ENCODE data around the gene SLC5A4. TPM values are rescaled to one million over a fixed set of nuclear protein-coding genes. Genes with fewer than 3 reads are reported as not detected.

SLC5A4 gene
- total RNA-seq, 1 donor, result not detected

DNA sequence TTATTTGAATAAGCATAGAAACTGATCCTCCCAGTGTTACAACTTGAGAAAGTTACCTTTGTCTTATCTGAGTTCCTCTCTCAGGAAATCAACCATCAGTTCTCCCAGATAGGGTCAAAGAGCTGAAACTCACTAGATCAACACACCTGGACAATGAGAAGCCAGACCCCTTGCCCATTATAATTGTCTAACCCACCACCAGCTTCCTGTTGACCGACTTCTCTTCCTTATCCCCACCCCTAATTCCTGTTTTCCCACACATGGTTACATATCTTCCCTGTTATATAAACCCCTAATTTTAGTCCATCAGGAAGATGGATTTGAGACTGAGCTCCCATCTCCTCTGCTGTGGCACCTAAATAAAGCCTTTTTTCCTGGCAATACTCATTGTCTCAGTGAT lies 6.9 kb downstream of the SLC5A4 start:
- Histone ChIP-seq H3K9me3 (ENCODE audit: low read depth, low read length) (no peaks in the 10 kb centered on the region), H3K27me3 (ENCODE audit: insufficient read depth, low read length) (no peaks in the 10 kb centered on the region), H3K4me1 (ENCODE audit: insufficient read depth, low read length) (no peaks in the 10 kb centered on the region), H3K4me3 (ENCODE audit: low read length) (no peak overlapping the region)

DNA sequence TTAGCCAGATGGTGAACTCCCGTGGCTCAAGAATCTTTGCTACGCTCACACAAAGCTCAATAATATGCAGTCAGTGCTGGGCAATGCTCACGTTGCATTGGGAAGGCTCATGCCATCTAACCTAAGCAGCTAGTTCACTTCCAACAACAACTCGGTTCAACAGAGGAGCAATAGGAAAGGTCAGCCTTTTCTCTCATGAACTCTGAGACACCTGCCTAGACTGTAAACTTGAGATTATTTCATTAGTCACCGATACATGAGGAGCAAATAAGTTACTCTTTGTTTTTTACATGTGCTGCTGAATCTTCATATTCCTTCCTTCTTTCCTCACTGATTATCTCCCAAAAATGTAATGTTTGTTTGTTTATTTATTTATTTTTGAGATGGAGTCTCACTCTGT lies 9.0 kb downstream of the SLC5A4 start:
- Histone ChIP-seq H3K4me1 (ENCODE audit: insufficient read depth, low read length) (no peaks in the 10 kb centered on the region), H3K9me3 (ENCODE audit: low read depth, low read length) (no peaks in the 10 kb centered on the region), H3K4me3 (ENCODE audit: low read length) (no peak overlapping the region), H3K27me3 (ENCODE audit: insufficient read depth, low read length) (no peaks in the 10 kb centered on the region)

DNA sequence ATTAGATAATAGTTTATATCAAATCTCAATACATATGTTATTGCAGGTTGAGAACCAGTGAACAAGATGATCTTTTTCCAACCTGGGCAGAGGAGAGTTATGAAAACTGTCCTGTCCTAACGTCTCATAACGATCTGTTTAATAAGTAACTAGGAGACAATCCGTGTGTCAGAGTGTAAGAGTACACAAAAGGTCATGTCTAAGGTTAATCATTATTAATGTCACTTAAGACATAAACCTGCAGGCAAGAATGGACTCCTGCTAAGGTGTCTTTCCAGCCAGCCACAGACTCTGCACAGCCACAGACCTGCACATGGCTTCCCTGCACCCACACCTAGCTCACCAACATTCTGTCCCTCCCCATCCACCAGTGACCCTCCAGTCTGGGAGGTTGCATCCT lies 10.1 kb downstream of the SLC5A4 start:
- Histone ChIP-seq H3K27me3 (ENCODE audit: insufficient read depth, low read length) (no peaks in the 10 kb centered on the region), H3K4me1 (ENCODE audit: insufficient read depth, low read length) (no peaks in the 10 kb centered on the region), H3K9me3 (ENCODE audit: low read depth, low read length) (no peaks in the 10 kb centered on the region), H3K4me3 (ENCODE audit: low read length) (no peak overlapping the region)

DNA sequence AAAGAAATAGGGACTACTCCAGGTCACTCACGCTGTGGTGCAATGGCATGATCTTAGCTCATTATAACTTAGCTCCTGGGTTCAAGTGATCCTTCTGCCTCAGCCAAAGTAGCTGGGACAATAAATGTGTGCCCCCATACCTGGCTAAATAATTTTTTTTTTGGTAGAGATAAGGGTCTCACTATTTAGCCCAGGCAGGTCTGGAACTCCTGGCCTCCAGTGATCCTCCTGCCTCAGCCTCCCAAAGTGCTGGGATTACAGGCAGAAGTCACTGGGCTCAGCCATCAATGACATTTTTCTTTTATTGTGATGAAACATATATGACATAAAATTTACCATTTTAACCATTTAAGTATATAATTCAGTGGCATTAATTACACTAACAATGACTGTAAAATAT lies 10.6 kb downstream of the SLC5A4 start:
- no peaks in the 10 kb centered on the region for H3K4me1 ChIP-seq (ENCODE audit: insufficient read depth, low read length)
- H3K9me3 ChIP-seq (ENCODE audit: low read depth, low read length), result no peaks in the 10 kb centered on the region
- no peak overlapping the region for H3K4me3 ChIP-seq (ENCODE audit: low read length)
- H3K27me3 ChIP-seq (ENCODE audit: insufficient read depth, low read length), result no peaks in the 10 kb centered on the region

DNA sequence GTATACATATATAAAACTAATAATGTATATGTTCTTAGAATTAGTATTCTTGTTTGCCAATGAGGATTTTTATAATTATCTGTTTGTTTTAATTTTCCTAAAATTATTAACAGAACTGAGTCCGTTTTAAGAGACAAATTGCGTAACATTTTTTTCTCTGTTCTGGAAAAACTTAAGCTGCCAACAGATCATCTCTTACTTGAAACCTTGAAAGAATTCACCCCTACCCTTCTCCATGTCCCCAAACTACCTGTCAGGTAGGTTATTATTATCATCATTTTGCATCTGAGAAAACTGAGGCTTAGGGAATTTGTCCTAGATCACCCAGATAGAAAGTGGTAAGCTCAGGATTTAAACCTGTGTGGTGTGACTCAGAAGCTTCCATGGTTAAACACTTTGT lies 14.7 kb downstream of the SLC5A4 start:
- Histone ChIP-seq H3K4me1 (ENCODE audit: insufficient read depth, low read length) (no peaks in the 10 kb centered on the region), H3K9me3 (ENCODE audit: low read depth, low read length) (no peaks in the 10 kb centered on the region), H3K27me3 (ENCODE audit: insufficient read depth, low read length) (no peaks in the 10 kb centered on the region), H3K4me3 (ENCODE audit: low read length) (no peak overlapping the region)

DNA sequence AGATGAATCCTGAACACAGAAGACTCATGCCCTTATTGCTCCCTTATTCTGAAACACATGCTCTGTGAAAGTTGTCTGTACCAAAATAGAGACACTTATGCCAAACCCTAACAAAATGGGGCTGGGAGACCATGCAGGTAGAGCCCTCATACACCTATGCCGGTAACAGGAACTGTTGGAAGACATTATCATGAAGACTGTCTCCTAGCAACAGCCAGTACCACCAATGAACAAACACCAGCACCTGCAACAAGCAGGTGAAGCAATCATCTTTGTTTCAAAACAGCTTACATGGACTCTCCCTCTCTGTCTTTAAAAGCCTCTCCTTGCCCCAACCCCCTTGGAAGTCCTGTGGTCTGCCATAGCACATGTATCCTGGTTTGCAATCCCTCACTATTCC lies 17.2 kb downstream of the SLC5A4 start:
- H3K4me1 ChIP-seq (ENCODE audit: insufficient read depth, low read length), result peaks cover 2% of the 10 kb centered on the region
- H3K27me3 ChIP-seq (ENCODE audit: insufficient read depth, low read length), result no peaks in the 10 kb centered on the region
- no peaks in the 10 kb centered on the region for H3K9me3 ChIP-seq (ENCODE audit: low read depth, low read length)
- no peak overlapping the region for H3K4me3 ChIP-seq (ENCODE audit: low read length)

DNA sequence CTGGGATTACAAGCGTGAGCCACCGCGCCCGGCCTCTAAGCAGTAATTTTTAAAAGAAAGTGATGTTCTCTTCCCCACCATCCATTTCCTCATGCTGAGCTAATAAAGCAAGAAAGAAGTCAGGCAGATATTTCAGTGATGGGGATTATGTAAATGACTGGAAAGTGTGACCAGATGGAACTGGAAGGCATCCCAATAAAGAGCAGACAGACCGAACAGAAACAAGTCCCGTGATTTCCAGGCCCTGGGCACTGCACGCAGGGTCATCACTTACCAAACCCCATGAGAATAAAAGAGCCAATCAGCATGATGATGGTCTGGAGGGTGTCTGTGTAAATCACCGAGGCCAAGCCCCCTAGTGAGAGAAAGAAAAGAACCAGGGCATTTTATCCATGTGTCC lies 18.2 kb downstream of the SLC5A4 start:
- Histone ChIP-seq H3K4me3 (ENCODE audit: low read length) (no peak overlapping the region), H3K4me1 (ENCODE audit: insufficient read depth, low read length) (peaks cover 10% of the 10 kb centered on the region), H3K9me3 (ENCODE audit: low read depth, low read length) (no peaks in the 10 kb centered on the region), H3K27me3 (ENCODE audit: insufficient read depth, low read length) (no peaks in the 10 kb centered on the region)

DNA sequence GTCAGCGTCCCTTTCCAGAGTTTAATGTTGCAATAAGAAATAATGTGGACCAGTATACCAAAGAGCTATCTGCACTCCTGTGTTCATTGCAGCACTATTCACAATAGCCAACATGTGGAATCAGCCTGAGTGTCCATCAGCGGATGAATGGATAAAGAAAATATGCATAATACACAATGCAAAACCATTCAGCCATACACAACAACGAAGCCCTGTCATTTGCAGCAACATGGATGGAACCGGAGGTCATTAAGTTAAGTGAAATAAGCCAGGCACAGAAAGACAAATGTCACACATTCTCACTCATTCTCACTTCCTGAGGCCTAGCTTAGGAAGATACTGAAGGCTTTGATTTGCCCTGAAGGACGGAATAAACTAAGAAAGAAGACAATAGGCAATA lies 22.1 kb downstream of the SLC5A4 start:
- Histone ChIP-seq H3K27me3 (ENCODE audit: insufficient read depth, low read length) (no peaks in the 10 kb centered on the region), H3K9me3 (ENCODE audit: low read depth, low read length) (no peaks in the 10 kb centered on the region), H3K4me1 (ENCODE audit: insufficient read depth, low read length) (peaks cover 15% of the 10 kb centered on the region), H3K4me3 (ENCODE audit: low read length) (no peak overlapping the region)

DNA sequence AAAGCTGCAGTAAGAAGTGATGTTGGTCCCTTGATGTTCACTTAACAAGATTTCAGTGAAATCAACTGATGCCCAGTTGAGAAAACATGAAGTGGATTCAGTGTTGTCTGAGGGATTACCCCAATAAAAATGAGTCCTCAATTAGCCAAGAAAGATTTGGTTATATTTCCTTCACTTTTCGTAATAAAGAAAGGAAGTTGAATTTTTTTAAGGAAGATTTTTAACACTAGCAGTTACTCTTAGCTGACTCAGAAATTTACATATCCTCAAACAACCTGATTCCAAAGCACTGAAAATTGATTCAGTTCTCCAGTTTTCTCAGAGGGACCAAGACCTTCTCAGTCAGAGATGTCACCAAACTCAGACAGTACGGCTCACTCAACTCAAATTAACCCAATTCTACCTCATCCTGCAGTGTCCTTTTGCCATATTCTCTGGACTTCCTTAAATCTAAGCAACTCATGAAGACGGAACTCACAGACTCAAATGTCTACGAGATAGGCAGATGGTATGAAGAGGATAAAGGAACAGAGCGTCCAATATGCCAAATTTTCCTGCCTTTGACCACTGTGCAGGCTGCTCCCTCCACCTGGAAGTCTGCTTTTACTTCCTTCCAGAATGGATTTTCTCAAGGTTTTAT lies 22.8 kb downstream of the SLC5A4 start:
- peaks cover 15% of the 10 kb centered on the region for H3K4me1 ChIP-seq (ENCODE audit: insufficient read depth, low read length)
- no peaks in the 10 kb centered on the region for H3K9me3 ChIP-seq (ENCODE audit: low read depth, low read length)
- H3K4me3 ChIP-seq (ENCODE audit: low read length), result no peak overlapping the region
- H3K27me3 ChIP-seq (ENCODE audit: insufficient read depth, low read length), result no peaks in the 10 kb centered on the region

DNA sequence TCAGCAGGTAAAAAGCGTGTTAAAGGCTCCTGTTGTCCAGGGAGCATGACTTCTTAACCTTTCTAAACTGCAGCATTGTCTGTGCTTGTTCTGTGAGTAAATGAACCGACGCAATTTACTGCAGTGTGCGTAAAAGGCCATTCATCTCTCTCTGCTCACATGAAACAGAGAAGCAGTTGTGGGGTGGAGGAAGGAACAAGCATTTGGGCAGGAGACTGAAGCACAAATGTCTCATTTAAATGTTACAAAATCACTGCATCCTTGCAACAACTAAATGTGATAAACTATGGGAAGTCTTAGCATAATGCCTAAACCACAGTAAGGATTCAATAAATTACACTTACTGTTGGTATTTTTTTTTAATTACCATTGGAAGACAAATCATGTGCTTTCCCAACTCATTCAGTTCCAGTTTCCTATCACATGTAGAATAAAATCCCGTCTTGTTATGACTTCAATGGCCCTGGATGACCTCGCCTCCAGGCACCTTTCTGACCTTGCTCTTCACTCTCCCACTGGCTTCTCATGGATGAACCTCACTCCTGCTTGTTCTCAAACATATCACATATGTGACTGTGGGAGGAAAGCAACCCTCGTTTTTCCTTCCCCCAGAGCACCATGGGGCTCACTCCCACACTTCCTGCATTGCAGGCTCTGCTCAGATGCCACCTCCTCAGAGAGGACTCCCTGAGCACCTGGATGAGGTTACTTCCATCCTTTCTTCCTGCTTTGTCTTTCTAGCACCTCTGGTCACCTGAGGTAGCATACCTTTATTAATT lies 28.6 kb downstream of the SLC5A4 start:
- Histone ChIP-seq H3K27me3 (ENCODE audit: insufficient read depth, low read length) (no peaks in the 10 kb centered on the region), H3K9me3 (ENCODE audit: low read depth, low read length) (no peaks in the 10 kb centered on the region), H3K4me1 (ENCODE audit: insufficient read depth, low read length) (peaks cover 14% of the 10 kb centered on the region), H3K4me3 (ENCODE audit: low read length) (no peak overlapping the region)

DNA sequence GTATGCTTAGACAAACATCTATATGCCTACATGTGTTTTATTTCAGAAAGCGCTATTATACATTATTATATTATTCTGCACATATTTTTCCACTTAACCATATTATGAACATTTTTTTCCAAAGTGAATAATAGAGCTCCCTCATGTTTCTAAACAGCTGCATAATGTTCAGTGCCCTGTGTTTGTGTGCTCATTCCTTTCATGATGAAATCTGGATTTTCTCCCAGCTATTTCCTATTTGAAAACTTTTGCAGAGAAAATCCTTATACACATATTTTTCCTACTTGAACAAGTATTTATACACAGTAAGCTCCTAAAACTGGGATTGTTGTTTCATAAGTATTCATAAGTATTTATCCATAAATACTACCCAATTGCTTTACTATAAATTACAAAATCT lies 32.2 kb downstream of the SLC5A4 start:
- Histone ChIP-seq H3K4me3 (ENCODE audit: low read length) (no peak overlapping the region), H3K4me1 (ENCODE audit: insufficient read depth, low read length) (peaks cover 30% of the 10 kb centered on the region), H3K9me3 (ENCODE audit: low read depth, low read length) (no peaks in the 10 kb centered on the region), H3K27me3 (ENCODE audit: insufficient read depth, low read length) (no peaks in the 10 kb centered on the region)

DNA sequence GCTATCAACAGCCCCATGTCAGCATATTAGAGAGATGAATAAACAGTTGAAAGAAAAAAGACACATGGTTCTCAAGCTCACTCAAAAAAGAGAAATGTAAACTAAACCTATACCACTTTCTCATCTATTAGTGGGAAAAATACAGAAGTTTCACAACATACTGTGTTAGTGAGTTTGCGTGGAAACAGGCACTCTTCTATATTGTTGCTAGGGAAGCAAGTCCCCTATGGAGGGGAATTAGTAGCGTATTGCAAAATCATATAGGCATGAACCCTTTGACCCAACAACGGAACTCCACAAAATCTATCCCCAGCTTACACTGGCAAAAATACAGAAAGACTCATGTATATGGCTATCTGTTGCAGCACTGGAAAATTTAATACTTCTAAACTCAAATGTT lies 36.1 kb downstream of the SLC5A4 start:
- Histone ChIP-seq H3K4me1 (ENCODE audit: insufficient read depth, low read length) (peaks cover 24% of the 10 kb centered on the region), H3K4me3 (ENCODE audit: low read length) (no peak overlapping the region), H3K27me3 (ENCODE audit: insufficient read depth, low read length) (no peaks in the 10 kb centered on the region), H3K9me3 (ENCODE audit: low read depth, low read length) (no peaks in the 10 kb centered on the region)

DNA sequence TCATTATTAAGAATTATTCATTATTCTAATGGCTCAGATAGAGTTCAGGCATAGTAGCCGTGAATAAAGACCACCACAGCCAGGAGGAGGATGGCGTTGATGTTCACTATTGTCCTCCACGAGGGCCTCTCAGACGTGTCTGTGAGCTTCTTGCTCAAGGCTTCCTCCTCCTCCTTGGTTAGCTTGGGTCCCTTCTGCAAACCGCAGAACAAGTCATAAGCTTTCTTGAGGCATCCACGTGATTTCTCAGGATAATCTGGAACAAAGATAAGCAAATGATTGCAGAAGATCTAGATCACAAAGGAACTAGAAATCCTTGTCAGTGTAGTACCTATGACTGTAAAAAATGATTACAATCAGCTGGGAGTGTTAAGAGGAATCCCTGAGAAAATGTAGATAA lies 36.7 kb downstream of the SLC5A4 start:
- Histone ChIP-seq H3K27me3 (ENCODE audit: insufficient read depth, low read length) (no peaks in the 10 kb centered on the region), H3K4me3 (ENCODE audit: low read length) (no peak overlapping the region), H3K4me1 (ENCODE audit: insufficient read depth, low read length) (peaks cover 24% of the 10 kb centered on the region), H3K9me3 (ENCODE audit: low read depth, low read length) (no peaks in the 10 kb centered on the region)

DNA sequence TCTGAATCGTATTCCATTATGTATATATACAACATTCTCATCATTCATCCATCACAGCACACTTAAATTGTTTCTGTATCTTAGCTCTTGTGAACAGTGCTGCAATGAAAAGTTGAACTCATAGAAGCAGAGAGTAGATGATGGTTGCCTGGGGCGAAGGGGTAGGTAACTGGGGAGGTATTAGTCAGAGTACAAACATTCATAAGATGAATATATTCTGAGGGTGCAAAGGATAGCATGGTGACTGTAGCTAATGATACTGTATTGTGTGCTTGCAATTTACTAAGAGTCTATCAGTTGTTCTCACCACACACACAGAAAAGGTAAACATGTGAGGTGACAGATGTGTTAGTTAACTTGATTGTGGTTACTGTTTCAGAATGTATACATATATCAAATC lies 37.7 kb downstream of the SLC5A4 start:
- no peak overlapping the region for H3K4me3 ChIP-seq (ENCODE audit: low read length)
- no peaks in the 10 kb centered on the region for H3K27me3 ChIP-seq (ENCODE audit: insufficient read depth, low read length)
- H3K9me3 ChIP-seq (ENCODE audit: low read depth, low read length), result no peaks in the 10 kb centered on the region
- H3K4me1 ChIP-seq (ENCODE audit: insufficient read depth, low read length), result peaks cover 24% of the 10 kb centered on the region

DNA sequence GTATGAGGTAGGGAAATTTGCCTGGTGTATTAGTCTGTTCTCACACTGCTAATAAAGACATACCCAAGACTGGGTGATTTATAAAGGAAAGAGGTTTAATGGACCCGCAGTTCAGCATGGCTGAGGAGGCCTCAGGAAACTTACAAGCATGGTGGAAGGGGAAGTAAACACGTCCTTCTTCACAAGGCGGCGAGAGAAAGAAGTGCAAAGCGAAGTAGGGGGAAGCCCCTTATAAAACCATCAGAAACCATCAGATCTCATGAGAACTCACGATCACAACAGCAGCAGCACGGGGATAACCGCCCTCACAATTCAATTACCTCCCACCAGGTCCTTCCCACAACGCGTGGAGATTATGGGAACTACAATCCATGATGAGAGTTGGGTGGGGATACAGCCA lies 38.2 kb downstream of the SLC5A4 start:
- no peaks in the 10 kb centered on the region for H3K9me3 ChIP-seq (ENCODE audit: low read depth, low read length)
- H3K27me3 ChIP-seq (ENCODE audit: insufficient read depth, low read length), result no peaks in the 10 kb centered on the region
- peaks cover 24% of the 10 kb centered on the region for H3K4me1 ChIP-seq (ENCODE audit: insufficient read depth, low read length)
- no peak overlapping the region for H3K4me3 ChIP-seq (ENCODE audit: low read length)

DNA sequence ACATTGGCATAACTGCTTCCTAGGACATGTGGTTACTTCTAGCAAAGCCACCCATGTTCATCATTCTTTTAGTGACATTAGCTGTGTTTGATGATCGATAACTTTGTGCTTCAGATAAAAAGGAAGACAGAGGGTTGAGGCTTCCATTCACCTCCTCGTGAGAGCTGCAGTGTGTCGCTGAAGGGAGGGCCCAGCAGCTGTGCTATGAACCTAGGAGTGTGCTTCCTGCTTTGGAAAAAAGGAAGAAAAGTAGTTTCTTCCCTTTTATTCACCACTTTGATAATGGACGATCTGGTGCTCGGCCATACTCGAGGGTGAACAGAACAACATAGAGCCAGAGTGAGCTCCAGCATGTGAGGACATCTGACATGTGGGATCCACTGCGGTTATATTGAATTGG lies 44.1 kb downstream of the SLC5A4 start:
- Histone ChIP-seq H3K4me3 (ENCODE audit: low read length) (no peak overlapping the region), H3K4me1 (ENCODE audit: insufficient read depth, low read length) (peaks cover 17% of the 10 kb centered on the region), H3K9me3 (ENCODE audit: low read depth, low read length) (no peaks in the 10 kb centered on the region), H3K27me3 (ENCODE audit: insufficient read depth, low read length) (no peaks in the 10 kb centered on the region)

Data from mononuclear cell (primary cell).